Tibial artery (tissue), 4 donors: ENCODE results near the gene DLL3.

Experiments
- DNase-seq, 2 donors: peaks; one replicate each; pipeline ENCODE4 v3.0.0-alpha.2; 2019
- H3K27ac ChIP-seq, 2 donors: fragments of 200-600 bp; sonication (generic) in 1 of 2; 1 replicate in 1 of 2; 2 replicates in 1 of 2; pipeline ENCODE4 v1.5.1; 2018 to 2019; ENCODE audit warnings: mild to moderate bottlenecking in 1 of 2
- H3K27me3 ChIP-seq, 2 donors: fragments of 200-600 bp; sonication (generic) in 1 of 2; one replicate each; pipeline versions ENCODE4 v1.5.1 to v1.6.0; 2016 to 2019
- H3K36me3 ChIP-seq, 3 donors: fragments of 200-600 bp; sonication (generic) in 2 of 3; one replicate each; pipeline ENCODE4 v1.5.1; 2016 to 2019; ENCODE audit warnings: mild to moderate bottlenecking in 2 of 3
- H3K4me1 ChIP-seq, 4 donors: fragments of 200-600 bp; sonication (generic) in 2 of 4; 1 replicate in 3 of 4; 2 replicates in 1 of 4; pipeline ENCODE4 v1.5.1; 2016 to 2019
- H3K4me3 ChIP-seq, 2 donors: fragments of 200-600 bp; sonication (generic) in 1 of 2; 1 replicate in 1 of 2; 2 replicates in 1 of 2; pipeline ENCODE4 v1.5.1; 2018 to 2019; ENCODE audit warnings: mild to moderate bottlenecking in 2 of 2
- H3K9me3 ChIP-seq, 3 donors: fragments of 200-600 bp; sonication (generic) in 1 of 3; one replicate each; pipeline ENCODE4 v1.5.1; 2016 to 2019
- intact Hi-C: fragments of 100-400 bp; cut with DNase I; formaldehyde crosslinking; loops from one replicate; pipeline ENCODE4 v1.15.0; 2023; ENCODE audit warnings: low total_unique reads
- TF ChIP-seq, protein P1 (sequence below), 2 experiments: fragments of 200-600 bp in 1 of 2; fragments of 450-650 bp in 1 of 2; IDR thresholded peaks; one replicate each; pipeline ENCODE4 v1.5.1; 2017 to 2019; ENCODE audit warnings: antibody characterized with exemption in 2 of 2, mild to moderate bottlenecking in 1 of 2, moderate library complexity in 1 of 2

The DLL3 gene

DNA sequence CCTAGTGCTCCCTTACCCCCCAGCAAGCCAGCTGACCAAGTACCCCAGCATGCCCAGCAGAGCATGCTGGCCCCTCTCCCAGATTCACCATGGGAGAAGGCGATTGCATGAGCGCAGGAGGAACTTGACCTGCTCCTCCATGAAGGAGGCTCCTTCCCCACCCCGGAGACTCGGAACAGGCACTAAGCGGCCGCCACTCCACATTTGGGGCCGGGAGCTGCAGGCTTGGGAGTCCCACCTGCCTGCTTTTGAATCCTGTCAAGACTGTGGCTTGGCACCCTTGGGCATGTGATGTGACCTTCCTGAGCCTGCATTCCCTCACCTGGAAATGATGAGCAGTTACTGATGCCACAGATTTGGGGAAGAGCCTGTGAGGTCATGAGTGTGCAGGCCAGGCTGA, 30.8 kb upstream of the DLL3 start:
- TF ChIP-seq, protein P1, sequence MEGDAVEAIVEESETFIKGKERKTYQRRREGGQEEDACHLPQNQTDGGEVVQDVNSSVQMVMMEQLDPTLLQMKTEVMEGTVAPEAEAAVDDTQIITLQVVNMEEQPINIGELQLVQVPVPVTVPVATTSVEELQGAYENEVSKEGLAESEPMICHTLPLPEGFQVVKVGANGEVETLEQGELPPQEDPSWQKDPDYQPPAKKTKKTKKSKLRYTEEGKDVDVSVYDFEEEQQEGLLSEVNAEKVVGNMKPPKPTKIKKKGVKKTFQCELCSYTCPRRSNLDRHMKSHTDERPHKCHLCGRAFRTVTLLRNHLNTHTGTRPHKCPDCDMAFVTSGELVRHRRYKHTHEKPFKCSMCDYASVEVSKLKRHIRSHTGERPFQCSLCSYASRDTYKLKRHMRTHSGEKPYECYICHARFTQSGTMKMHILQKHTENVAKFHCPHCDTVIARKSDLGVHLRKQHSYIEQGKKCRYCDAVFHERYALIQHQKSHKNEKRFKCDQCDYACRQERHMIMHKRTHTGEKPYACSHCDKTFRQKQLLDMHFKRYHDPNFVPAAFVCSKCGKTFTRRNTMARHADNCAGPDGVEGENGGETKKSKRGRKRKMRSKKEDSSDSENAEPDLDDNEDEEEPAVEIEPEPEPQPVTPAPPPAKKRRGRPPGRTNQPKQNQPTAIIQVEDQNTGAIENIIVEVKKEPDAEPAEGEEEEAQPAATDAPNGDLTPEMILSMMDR (IDR thresholded peaks at IDR 0.05): no peak
- no peak for DNase-seq
- no peaks in the 10 kb centered on the region for H3K9me3 ChIP-seq
- intact Hi-C loops: no loop called here
- no peak overlapping the region for H3K27ac ChIP-seq
- peaks cover 88 to 95% (median 94%) of the 10 kb centered on the region in 3 donors for H3K36me3 ChIP-seq
- H3K27me3 ChIP-seq: no peaks in the 10 kb centered on the region
- H3K4me1 ChIP-seq: no peaks in the 10 kb centered on the region
- H3K4me3 ChIP-seq: no peak overlapping the region

- no peak for DNase-seq
- Histone ChIP-seq H3K4me3 (no peak overlapping the region), H3K36me3 (peaks cover 99 to 100% (median 99%) of the 10 kb centered on the region in 3 donors), H3K27ac (no peak overlapping the region), H3K9me3 (no peaks in the 10 kb centered on the region), H3K27me3 (no peaks in the 10 kb centered on the region), H3K4me1 (no peaks in the 10 kb centered on the region)
- intact Hi-C loops: no loop called here
- TF ChIP-seq, protein P1 (IDR thresholded peaks at IDR 0.05): no peak
Observed at GRCh38 chr19:39469036-39469435, 29.7 kb upstream of the DLL3 start.

DNA sequence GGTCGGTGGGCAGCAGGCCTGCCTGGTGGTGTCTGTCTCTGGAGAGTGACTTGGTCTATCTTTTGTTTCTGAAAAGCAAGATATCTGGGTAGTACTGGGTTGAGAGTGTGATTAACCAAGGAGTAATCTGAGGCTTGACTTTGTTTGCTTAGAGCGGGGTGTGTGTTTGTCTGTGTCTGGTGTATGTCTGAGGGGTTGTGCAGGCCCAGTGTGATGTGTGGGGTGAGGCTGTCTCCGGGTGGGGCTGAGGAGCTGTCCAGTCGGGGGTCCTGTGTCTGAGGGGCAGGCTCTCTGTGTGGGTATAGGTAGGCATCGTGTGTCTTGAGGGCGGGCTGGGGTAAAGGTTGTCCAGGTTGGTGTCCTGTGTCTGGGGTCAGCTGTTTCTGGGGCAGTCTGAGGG, 29.2 kb upstream of the DLL3 start:
- Histone ChIP-seq H3K36me3 (peaks cover 99 to 100% (median 100%) of the 10 kb centered on the region in 3 donors), H3K4me1 (no peaks in the 10 kb centered on the region), H3K4me3 (no peak overlapping the region), H3K27ac (no peak overlapping the region), H3K9me3 (no peaks in the 10 kb centered on the region), H3K27me3 (no peaks in the 10 kb centered on the region)
- no peak for DNase-seq
- TF ChIP-seq, protein P1 (IDR thresholded peaks at IDR 0.05): no peak
- intact Hi-C loops: no loop called here

DNA sequence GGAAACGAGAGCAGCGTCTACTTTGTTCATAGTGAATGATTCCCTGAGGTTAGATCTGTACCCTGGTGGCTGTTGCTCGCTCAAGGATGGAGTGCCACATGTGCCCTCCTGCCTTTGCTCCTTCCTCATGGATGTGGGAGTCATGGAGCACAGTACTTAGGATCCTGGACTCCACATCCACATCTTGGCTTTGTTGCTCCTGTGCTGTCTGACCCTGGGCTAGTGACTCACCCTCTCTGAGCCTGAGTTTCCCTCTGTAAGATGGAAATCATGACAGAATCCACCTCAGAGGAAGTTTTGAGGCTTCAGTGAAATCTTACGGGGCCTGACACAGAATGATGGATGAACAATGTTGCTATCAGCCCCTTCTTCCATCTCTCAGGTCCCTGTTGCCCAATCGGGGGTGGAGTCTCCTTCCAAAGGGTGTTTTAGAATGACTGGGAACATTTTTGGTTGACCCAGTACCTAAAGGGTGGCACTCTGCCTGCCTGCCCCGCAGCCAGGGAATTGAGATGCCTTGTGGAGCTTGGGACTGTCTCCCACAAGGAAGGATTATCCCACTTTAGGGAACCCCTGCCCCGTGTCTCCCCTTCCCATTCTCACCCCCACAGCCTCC, 27.9 kb upstream of the DLL3 start:
- Histone ChIP-seq H3K4me1 (no peaks in the 10 kb centered on the region), H3K27me3 (no peaks in the 10 kb centered on the region), H3K9me3 (no peaks in the 10 kb centered on the region), H3K27ac (no peak overlapping the region), H3K4me3 (no peak overlapping the region), H3K36me3 (peaks cover 96 to 99% (median 99%) of the 10 kb centered on the region in 3 donors)
- intact Hi-C loops: loop anchor here (5.0 kb wide), 1 partner anchor 61 kb away; the partner anchor contains the start of gene EID2B
- TF ChIP-seq, protein P1 (IDR thresholded peaks at IDR 0.05): no peak
- no peak for DNase-seq

DNA sequence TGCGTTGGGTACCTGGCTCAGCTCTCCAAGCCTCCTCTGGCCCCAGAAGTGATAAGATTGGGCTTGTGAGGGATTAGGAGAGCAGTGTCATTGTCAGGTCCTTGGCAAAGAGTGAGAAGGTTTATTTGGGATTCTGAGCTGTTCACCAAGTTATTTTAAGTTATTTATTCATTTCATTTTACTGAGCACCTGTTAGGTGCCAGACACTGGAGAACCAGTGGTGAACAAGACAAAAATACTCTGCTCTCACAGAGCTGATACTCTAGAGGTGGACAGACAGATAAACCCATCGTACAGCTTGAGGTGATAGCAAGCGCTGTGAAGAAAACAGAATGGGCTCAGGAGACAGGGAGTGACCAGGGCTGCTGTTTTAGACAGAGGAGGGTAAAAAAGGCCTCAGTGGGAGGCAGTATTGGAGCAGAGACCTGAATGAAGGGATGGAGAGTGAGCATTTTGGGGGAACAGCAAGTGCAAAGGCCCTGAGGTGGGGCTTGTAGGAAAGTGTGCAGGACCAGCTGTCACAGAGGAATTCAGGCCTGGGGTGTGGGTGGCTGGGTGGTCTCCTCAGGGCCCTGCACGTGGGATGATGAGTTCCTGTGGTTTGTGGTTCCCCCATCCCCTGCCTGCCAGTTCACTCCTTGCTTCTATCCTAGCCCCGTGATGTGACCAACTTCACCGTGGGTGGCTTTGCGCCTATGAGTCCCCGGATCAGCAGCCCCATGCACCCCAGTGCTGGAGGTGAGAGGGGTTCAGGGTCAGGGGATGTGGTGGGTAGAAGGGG, 26.8 kb upstream of the DLL3 start:
- intact Hi-C loops: loop anchor here (5.0 kb wide), 1 partner anchor 60 kb away; the partner anchor contains the start of gene EID2B
- Histone ChIP-seq H3K4me1 (no peaks in the 10 kb centered on the region), H3K27me3 (no peaks in the 10 kb centered on the region), H3K27ac (no peak overlapping the region), H3K36me3 (peaks cover 92 to 99% (median 95%) of the 10 kb centered on the region in 3 donors), H3K4me3 (no peak overlapping the region), H3K9me3 (no peaks in the 10 kb centered on the region)
- DNase-seq: no peak
- TF ChIP-seq, protein P1 (IDR thresholded peaks at IDR 0.05): no peak
